ENCODE results near the gene SCN3A.

Gene SCN3A

GRCh38 chr2:165191096-165191728 is 12.6 kb downstream of the SCN3A start:
- no peak for FAIRE-seq

DNA sequence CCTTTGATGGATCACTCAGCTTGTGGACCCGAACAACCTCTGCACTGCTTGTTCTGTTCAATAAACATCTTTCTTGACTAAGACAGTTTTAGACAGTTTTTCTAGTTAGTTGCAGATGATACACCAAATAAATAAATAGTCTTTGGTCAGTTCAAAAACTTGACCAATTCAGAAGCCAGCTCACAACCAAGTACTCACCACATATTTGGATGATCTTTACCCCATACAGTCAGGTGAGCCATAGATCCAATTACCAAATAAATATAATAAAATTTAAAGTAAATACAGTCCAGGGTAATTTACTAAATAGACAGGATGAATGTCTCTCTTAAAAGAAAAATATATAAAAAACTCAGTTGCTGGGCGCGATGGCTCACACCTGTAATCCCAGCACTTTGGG is 18.2 kb downstream of the SCN3A start:
- no peak for FAIRE-seq

DNA sequence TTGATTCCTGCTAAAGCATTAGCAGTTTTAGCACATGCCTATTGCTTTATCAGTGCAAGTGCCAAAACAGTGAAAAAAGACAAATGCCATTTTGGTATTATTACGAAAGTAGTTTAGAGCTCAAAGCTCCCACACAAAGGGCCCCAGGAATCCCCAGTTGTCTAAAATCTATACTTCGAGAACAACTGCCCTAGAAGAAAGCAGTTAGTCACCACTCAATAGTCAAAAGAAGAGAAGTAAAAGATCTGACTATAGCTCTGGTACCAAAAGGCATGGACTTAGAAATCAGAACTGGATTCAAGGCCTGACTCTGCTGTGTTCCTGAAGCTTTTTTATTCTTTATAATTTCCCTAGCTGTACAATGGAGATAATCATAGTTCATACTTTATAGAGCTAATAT is 21.8 kb downstream of the SCN3A start:
- FAIRE-seq: no peak

DNA sequence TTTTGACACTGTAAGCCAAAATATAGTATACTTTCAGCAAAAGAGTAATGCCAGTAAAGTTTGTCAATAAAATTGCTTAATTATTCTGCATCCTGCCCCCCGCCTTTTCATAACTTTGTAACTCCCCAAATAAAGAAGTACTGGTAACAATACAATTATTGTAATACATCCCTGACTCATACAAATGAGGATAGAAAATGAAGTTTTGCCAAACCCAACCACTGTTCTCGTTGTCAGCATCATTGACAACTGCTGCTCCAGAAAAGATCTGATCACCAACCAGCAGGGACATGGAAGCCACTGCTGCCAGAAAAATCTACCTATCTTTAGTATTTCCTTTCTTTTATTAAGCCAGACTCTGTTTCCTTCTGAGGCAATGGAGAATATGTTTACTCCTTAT is 27.1 kb downstream of the SCN3A start:
- FAIRE-seq: no peak

GRCh38 chr2:165173215-165173614 is 30.6 kb downstream of the SCN3A start:
- no peak for FAIRE-seq

DNA sequence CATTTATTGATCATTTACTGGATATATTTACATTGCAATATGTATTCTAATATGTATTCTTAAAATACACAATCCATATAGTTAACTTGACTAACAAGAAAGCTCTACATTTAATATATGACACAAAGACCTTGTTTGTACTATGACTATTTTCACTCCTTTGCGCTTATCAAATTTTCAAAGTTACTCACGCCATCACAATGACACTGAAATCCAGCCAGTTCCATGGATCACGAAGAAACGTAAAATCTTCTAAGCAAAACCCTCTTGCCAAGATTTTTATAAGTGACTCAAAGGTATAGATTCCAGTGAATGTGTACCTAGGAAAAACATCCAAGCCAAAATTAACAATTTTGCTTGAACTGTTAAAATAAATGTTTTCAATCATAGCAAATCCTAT is 39.6 kb downstream of the SCN3A start:
- FAIRE-seq: no peak

DNA sequence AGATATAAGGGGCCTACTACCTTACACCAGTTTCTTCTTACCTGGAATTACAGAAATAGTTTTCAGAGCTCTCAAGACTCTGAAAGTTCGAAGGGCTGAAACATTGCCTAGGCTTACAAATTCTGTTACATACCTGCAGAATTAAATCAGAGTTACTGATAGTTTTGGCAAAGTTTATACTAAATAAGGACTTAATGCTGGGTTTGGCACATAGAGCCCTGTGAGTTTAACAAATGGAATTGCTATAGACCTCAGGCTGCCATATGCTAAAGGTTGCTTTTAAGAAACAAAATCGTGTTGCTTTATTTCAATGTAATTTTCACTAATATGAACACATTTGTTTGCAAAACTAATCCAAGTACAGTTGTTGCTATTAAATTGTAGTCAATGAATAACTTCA is 40.1 kb downstream of the SCN3A start:
- FAIRE-seq: no peak

GRCh38 chr2:165162466-165162865 is 41.4 kb downstream of the SCN3A start:
- no peak for FAIRE-seq

- FAIRE-seq: no peak
Measured at GRCh38 chr2:165161510-165161909, 42.3 kb downstream of the SCN3A start.

DNA sequence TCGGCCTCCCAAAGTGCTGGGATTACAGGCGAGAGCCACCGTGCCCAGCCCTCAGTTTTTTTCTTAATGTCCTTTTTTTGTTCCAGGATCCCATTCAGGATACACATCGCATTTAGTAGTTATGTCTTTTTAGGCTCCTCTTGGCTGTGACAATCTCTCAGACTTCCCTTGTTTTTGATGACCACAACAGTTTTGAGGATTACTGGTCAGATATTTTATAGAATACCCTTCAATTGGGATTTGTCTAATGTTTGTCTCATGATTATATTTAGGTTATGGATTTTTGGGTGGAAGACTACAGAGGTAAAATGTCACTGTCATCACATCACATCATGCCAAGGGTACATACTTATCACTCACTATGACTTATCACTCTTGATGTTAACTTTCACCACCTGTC is 46.7 kb downstream of the SCN3A start:
- no peak for FAIRE-seq

GRCh38 chr2:165155152-165155551 is 48.7 kb downstream of the SCN3A start:
- no peak for FAIRE-seq

DNA sequence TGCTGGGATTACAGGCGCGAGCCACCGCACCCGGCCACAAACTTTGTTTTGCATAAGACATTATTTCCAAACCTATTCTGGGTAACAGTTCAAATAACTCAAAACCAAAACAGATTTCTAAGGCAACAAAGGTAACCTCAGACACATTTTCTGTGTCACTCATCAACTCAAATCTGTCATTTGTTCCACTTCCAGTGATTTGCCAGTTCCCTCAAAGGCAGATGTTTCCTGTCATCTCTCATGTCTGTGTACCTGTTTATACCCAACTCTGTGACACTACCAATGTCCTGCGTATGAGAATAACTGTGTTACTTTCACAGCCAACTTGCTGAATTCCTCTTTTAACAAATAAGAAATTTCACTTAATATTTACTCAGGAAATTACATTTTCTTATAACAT is 54.4 kb downstream of the SCN3A start:
- no peak for FAIRE-seq

DNA sequence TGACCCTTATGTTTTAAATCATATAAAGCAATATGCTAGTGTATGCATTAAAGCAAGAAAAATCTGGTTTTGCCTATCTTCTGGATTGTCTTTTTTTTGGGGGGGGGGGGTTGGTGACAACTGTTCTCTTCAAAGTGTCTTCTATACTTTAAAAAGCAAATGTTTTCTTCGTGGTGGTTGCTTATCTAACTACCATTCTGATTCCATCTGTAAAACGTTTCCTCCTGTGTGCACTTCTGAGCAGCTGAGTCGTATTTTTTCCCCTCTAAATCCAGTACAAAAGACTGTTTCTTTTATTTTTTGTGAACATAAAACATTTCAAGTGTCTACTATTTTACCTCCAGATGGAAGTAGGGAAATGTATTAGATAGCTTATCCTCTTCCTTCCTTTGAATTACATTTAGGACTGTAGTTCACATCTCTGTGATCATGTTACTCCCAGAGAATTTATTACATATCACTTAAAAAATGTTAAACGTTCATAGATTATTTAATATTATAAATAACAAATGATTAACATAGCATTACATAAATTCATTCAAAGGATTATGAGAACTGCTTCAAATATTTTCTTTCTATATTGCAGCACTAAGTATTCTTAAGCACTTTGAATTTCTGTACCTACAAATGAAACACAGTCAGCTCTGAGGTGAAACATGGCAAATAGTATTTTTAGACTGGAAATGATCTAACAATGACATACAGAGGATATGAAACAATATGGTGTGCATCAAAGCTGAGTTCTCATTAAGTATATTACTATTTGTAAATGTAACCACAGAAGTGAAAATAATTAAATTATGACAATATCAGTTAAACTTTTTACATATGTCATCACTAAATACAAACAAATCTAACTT is 56.4 kb downstream of the SCN3A start:
- FAIRE-seq: no peak

DNA sequence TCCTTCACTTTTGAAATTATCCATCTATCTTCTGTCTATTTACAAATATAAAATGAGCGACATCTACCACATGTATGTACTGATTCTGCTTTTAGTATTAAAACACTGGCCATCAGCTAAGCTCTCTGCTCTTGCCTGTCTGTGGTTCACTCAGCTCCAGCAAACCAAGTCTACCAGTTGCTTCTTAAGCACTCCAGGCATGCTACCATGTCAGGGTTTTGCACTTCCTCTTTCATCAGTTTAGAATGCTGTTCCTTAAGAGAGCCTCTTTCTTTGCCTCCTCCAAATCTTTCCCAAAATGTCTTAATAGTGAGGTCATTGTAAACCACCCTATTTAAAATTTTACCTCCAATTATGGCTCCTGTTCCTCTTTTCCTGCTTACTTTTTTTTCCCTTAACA is 59.5 kb downstream of the SCN3A start:
- FAIRE-seq: no peak

DNA sequence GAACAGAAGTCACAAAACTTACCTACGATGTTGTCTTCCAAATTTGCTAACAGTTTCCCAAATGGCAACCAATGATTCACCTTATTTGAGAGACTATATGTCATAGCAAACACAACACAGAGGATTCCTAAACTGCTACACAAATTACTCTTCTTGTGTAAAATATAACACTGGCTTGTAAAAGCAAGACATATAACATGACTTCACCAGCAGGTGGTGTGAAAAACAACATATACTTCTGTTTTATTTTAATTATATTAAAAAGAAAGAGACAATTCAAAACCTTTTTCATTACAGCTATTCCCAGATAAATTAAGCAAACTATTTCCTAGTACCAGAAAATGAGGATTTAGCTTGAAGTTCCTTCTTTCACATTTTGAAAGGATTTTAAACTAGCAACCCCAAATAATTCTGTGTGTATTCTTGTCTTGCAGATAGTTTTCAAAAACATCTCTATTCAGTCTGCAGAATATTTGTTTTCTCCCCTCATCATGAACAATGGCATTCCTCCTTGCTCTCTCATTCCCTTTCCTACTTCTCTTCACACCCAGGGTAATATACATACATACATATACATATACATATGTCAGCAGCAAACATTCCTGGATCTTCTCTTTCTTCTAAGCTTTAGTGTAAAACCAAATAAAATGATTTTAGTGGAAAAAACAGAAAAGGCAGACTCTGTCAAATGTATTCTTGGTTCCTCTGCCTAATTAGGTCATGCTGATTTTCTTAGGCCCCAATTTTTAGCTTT is 62.1 kb downstream of the SCN3A start:
- FAIRE-seq: no peak

DNA sequence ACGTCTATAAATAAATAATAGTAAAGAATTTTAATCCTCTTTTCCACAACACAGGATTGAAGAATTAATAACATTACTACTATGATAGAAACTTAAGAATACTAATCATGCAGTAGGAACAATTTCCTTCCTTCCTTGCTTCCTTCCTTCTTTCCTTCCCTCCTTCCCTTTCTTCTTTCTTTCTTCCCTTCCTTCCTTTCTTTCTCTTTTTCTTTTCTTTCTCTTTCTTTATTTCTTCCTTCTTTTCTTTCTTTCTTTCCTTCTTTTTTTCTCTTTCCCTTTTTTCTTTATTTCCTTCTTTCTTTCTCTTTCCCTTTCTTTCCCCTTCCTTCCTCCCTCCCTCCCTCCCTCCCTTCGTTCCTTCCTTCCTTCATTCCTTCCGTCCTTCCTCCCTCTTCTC is 77.6 kb downstream of the SCN3A start:
- no peak for FAIRE-seq

DNA sequence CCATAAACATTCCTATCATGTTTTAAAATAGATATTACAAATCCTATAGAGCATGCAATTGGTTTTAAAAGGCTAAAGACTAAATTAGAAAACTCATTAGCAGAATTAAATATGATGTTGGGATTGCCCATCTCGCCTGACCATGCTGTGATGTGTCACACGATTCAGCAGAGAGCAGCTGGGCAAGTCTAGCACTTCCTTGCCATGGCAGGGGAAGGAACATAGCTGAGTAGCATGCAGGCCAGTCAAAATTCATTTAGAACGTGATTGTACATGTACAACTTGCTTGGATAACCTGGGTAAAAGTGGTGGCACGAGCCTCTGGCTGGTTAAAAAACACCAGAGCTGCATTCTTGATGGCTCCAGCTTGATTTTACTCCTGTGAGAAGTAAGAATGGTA is 81.3 kb downstream of the SCN3A start:
- FAIRE-seq: no peak

DNA sequence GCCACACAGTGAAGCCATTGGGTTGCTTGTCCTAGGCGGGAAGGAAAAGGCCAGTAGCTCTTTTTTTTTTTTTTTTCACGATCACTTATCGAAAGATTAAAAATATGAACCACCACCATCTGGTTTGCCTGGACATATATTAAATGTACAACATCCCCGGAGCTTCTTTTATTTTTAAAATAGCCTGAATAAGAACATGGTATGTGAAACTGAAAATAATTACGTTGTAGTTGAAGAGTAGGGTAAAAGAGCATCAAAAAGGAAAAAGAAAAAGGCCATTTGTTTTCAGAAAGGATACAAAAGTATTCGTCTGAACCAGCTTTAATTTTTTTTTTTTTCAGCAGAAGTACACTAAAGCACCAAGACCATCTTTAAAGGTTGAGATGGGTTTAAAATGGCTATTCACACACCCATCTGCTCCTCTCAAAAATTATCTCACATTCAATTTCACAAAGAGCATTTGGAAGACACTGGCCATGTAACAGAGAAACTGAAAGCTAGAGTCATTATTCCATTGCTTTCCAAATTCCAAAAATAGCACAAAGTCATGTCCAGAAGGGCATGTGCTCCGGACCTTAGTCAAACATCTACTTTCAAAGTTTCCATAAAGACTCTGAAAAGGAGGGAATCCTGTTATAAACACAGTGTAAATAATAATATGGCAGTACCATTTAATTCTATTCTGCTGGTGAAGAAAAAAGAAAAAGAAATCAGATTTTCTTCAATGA is 82.9 kb downstream of the SCN3A start:
- FAIRE-seq: no peak

DNA sequence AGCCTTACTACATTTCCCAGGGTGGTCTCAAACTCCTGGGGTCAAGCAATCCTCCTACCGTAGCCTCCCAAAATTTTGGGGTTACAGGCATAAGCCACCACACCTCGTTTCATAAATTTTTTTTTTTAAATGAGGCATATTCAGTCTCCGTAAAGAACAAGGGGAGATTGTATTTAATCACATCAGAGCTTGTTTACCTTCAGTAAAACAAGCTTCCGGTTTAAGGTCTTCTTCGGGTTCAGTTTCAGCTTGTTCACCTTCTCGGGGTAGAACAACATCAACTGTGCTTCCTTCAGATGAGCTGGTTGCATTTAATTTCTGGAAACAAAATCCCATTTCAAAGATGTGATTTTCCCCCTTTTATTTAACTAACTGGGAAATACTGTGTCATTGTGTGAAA is 88.6 kb downstream of the SCN3A start:
- no peak for FAIRE-seq

DNA sequence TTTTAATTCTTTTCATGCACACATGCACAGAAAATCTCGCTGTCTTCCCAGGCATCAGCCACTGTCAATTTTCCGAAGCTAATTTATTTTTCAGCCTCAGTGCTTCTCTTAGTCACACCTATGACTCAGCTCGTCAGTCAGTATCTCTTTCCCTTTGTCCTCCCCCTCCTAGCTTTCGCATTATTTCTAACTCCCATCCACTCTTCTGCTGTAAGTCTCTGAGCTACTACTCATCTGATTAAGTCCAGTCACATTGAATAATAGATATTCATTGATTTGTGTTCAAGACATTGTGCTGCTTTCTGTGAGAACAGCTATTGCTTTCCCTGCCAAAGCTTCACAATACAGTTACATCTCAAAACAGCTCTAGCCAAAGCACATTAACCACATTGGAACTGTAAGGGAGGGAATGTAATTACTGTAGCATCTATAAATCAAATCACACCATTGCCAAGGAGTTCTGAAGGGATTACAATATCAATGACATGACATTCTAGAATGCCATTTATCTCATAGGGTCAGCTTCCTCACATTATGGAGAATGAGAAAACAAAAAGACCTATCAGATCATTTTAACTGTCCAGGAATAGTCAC is 89.4 kb downstream of the SCN3A start:
- no peak for FAIRE-seq

GRCh38 chr2:165113414-165113813 is 90.4 kb downstream of the SCN3A start:
- FAIRE-seq: no peak

DNA sequence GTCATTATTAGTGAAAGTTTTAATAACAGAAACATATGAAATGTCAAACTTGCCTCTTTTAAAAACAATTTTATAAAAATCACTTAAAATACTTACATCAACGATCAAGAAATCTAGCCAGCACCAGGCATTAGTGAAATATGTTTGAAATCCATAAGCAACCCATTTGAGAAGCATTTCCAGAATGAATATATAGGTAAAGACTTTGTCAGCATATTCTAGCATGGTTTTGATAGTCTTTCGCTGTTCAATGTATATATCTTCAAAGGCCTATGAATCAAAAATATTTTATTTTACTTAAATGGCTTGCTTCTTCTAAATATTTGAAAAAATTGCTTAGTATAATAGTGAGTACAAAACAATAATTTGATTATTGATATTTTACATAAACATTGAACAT is 91.1 kb downstream of the SCN3A start:
- no peak for FAIRE-seq

GRCh38 chr2:165112133-165112573 is 91.7 kb downstream of the SCN3A start:
- no peak for FAIRE-seq
